DND-41 (cell line): ENCODE measurements around the gene CDIPT.
"Not testable (repeated sequence)": the region's sequence is repeated elsewhere in the genome, so short reads cannot be mapped to it uniquely, and the experiment has no call there.

ENCODE experiments used
- CTCF ChIP-seq: IDR thresholded peaks from 2 replicates; pipeline ENCODE4 v1.5.1; 2012; ENCODE audit warnings: borderline replicate concordance, low read length, moderate library complexity, mild to moderate bottlenecking; ENCODE audit not compliant: poor library complexity, severe bottlenecking; ENCODE audit errors: extremely low read depth
- EZH2 ChIP-seq: IDR thresholded peaks from 3 replicates; pipeline ENCODE4 v1.6.1; 2012; ENCODE audit warnings: borderline replicate concordance, low read depth, mild to moderate bottlenecking, moderate library complexity, low read length, inconsistent platforms; ENCODE audit not compliant: severe bottlenecking

- not testable (repeated sequence) for TF ChIP-seq CTCF, EZH2
Measured at GRCh38 chr16:29869067-29869466, 6.0 kb upstream of the CDIPT start.
